ENCODE measurements around the gene MAGEF1.

Gene MAGEF1

DNA sequence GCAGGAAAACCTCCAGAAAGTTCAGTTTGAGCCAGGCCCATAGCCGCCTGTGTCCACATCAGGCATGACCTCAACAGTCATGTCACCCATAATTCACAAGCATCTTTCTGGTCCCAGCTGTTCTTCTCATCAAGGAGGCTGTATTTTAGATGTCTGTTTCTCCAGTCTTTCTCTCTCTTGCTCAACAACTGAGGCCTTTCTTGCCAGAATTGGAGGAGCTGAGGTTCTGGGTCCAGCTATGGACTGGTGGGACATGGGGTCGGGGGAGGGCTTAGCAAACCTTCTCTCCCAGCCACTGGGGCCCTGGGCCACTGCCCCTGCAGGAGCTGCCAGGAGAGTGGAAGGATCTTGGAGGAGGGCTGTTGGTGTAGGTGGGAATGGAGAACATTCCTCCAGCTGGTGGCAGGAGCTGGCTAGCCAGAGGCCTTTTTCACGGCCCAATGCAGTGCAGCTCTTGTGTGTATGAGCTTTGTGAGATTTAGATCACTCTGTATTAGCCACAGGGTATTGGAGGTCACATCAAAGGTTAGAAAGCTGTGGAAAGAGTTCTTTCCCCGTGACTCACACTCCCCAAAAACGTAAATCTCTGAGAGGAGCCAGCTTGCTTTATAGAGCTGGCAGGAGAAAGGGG, 23.5 kb downstream of the MAGEF1 start:
- no peak for DNase-seq

DNA sequence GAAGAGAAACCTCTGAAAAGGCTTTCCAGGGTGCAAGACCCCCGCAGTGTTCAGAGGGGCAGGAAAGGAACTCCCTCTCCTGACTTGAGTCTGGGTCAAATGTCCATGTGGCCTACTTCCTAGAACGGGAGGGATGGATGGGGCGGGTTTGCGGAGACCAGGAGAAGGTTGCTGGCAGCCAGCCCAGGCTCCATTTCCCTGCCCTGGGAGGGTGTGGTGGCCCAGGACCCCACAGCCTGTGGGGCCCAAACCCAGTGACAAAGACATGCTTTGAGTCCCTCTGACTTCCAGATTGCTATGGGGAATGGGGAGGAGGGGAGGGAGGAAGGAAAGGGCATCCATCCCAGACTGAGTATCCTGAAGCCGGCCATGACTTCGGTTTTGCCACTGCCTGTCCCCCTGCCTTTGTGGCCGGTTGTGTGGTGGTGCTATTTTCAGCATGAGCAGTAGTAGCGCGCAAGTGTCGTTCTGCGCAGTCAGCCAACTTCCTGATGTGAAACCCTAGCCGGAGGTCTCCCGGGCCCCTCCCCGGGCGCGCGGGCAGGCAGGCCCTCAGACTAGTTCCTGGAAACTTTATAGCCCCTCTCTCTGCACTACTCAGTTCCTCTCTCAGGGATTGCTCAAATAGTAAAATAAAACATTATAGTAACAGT, 24.4 kb downstream of the MAGEF1 start:
- DNase-seq: peak in 1 of 2 donors; percentile 82

DNA sequence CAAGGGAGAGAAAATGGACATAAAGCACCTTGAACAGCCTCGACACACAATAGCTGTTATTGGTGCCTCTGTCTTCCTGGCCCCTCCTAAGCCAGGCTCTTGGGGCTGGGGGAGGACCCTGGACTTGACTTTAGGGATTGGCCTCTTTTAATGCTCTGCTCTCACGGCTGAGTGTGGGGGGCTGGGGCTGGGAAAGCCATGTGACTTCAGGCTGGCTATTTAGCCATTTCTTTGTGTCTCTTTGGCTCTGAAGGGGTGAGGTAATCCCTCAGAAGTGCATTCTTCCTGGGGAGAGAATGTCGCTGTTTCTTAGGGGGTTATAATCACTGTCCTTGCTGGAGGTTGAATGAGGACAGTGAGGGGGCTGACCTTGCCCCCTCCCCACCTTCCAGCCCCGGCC, 26.2 kb downstream of the MAGEF1 start:
- DNase-seq: no peak

DNA sequence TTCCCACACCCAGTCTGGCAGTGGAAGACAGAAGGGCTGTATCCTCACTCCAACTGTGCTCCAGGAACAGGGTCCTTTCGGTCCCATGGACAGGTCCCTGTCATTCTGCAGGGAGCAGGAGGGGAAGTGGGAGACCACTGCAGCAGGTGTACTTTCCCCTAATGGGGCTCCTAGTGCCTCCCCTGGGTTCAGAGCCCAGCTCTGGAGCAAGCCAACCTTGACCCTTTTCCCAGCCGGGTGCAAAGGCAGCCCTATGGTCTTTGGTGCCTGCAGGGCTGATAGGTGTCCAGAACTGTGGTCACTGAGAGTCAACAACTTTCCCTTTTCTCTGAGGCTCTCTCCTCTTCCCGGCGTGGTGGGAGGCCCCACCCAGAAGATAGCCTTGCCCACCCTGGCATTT, 26.8 kb downstream of the MAGEF1 start:
- DNase-seq: no peak

DNA sequence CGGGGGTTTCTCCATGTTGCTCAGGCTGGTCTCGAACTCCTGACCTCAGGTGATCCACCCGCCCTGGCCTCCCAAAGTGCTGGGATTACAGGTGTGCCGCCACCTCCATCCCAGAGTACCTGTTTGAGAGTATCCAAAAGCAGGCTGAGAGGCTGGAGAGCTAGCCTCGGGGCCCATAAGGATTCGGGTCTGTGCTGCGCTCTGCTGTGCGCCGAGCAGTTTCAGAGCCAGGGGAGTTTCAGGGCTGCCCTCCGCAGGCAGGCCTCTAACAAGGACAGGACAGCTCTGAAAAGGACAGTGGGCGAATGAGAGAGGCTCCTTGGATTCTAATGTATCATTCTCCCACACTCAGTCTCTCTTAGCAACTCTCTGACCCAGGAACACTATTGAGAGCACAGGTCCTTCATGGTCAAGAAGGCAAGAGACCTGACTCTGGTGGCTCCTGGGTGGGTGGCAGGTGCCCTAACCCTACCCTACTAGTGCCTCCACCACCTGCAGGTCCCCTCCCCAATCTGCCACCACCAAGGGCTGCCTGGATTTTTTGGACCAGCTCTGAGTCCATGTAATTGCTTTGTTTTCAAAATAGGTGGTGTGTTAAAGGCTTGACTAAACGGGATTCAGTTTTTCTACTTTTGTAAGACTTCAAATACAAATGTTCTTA, 27.8 kb downstream of the MAGEF1 start:
- no peak for DNase-seq

DNA sequence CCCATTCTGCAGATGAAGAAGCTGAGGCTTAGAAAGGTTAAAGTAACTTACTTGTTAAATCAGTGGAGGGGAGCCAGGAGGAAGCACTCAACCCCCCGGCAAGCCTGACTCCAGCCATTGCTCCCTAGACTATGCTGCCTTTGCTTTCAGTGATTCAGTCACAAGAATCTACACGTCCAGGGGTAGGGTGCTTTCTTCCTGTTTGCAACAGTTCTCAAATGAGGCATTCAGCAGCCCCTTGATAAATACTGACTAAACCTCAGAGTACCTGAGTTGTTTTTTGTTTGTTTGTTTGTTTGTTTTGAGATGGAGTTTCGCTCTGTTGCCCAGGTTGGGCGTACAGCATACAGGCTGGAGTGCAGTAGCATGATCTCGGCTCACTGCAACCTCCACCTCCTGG, 28.6 kb downstream of the MAGEF1 start:
- no peak for DNase-seq

DNA sequence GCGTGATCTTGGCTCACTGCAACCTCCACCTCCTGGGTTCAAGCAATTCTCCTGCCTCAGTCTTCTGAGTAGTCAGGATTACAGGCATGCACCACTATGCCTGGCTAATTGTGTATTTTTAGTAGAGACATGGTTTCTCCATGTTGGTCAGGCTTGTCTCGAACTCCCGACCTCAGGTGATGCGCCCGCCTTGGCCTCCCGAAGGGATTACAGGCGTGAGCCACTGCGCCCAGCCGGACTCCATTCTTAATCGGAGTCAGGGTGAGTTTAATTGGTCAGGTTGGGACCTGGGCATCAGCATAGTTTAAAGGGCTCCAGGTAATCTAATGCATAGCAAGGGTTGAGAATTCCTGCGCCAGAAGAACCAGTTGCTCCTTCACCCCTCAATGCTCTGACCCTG, 29.2 kb downstream of the MAGEF1 start:
- no peak for DNase-seq

DNA sequence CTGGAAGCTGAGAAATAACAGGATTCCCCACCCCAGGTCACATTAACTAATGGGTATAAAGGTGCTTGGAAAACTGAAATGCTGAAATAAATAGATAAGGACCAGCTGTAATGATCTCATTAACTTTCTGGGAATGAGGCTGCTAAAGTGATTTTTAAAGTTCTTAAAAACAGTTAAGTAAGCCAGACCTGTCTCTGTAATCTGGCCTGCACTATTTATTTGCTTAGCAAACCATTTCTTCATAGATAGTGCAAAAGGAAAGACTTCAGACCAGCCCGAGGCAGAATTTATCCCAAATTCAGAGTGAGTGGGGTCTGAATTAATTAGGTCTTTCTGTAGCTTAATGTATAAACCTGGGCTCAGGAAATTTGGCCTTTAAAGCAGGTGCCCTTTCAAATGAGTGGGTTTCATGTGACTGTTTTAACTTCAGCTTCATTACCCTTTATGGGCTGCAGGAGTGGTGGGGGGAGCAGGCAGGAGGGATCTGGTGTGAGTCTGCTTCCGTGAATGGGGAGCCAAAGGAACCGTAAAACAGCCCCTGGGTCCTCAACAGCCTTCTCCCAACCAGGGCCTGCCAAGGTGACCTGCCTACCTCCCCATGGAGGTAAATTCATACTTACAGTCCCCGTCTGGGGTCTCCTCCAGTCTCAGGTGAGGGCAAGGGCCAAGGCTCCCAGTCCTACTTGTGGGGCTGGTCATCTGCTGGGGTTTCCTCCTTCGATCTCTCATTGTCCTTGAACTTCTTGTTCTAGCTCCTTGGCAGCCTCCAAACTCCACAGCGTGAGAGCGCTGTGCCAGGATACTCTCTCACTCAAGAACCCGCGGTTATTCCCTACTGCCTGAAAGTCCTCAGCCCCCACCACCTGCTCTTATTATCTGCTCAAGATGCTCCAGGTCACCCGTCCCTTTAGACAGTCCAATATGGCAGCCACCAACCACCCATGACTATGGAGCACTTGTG, 31.2 kb downstream of the MAGEF1 start:
- no peak for DNase-seq

DNA sequence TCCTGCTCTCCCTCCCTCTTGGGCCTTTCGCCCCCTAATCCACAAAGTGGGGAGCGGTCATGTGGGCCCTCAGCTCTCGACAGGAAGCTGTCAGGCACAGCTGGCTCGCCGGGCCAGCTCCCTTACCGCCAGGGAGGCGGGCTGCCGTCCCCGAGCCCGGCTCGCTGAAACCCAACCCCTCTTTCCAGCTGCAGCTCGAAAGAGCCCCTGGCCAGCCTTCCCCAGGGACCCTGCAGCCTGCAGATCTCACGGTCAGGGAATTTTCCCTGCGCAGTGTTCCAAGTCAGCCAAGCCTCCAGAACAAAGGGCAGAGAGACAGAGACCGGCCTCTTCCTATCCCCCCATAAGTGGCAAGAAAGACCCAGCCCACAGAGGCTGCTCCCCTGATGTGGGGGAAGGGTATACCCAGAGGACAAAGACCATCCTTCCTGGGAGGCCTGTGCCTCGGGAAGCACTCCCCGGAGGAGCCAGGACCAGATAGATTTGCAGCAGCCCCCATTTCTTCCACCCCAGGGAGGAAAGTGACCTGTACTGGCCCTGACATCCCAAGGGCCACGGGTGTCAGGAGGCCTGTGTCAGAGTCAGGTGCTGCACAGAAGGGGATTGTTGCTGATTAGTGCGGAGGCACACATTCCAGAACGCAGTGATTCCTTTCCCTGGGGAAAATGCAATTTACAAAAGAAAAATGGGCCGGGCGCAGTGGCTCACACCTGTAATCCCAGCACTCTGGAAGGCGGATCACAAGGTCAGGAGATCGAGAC, 32.6 kb downstream of the MAGEF1 start:
- no peak for DNase-seq

DNA sequence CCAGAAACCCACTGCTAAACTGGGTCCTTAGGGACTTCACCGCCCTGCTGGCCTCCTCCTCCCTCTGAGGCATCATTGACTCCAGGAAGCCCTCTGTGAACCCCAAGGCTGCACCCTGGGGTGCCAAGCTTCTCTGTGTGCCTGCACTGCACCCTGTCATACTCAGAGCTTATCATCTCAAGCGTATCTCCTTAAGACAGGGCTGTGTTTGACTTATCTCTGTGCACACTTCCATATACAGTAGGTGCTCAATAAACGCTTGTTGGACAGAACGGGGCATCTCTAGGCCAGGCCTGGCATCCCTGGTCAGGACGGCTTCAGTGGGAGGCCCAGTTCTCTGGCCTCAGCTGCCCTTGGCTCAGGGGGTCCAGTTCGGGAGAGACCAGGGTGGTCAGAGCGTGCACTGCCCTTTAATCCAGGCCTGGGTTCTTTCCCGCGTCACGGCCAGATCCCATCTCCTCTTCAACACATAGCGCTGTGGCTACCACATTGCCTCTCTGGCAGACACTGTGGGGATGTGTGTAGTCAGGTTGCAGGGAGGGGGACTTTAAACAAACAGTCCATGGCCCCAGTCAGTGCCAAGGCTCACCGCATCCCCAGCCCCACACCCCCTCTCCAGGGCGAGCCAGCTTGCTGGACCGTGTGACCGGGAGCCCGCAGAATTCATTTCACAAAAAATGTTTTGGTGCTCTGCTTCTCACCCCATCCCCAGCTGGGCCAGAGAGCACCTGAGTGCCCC, 33.4 kb downstream of the MAGEF1 start:
- no peak for DNase-seq

DNA sequence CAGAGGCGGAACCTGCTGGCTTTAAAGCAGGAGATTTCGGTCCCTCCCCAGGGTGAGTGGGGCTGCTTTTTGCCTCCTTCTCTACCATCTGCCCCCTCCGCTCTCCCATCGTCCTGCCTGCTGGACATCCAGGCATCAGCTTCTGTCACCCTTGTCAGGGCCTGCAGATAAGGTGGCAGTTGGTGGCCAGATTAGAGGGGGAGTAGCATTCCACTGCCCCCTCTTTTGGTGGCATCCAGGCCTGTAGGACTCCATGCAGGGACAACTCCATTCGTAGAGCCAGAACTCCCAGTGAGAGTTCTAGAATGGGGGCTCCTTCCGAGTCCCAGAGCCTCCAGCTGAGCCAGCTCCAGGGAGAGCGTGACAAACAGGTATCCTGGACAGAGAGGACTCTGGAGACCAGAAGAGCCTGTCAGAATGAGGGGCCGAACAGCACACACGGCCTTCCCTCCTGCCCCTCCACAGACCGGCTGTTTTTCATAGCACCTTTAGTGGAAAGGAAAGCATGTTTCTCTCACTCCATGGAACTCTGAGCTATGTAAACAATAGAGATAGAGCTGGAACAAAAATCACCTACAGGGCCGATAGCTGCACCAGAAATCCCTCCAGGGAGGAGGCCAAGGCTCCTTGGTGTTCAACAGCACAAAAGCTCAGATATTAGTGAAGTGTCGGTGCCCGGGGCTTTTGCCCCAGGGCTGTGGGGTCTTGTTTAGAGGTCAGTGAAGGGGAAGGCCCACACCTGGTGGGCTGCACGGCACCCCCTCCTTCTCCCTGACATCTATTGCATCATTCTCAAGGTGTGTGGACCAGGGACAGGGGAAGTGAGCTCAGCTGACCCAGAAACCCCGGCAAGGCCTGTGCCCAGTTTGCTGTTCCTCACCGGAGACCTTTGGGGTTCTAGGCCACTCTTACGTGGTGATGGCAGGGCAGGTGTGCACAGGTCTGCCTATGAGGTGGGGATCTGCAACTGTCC, 34.2 kb downstream of the MAGEF1 start:
- no peak for DNase-seq

DNA sequence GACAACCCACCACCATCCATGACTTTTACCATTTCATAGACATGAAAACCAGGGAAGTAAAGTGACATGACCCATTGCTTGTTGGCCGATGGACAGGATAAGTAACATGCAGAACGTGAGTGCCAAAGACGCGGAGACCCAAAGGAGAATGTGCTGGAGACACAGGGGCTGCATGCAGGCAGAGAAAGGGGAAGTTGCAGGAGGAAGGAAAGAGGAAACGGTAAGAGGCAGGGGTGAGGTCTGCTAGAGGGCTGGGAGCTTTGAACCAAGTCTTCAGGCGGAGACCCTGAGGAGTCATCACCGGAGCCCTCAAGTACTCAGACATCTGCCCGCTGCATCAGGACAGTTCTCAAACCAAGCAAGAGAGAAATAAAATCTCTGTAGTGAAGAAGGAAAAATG, 34.9 kb downstream of the MAGEF1 start:
- DNase-seq: peak; percentile 12 to 92

DNA sequence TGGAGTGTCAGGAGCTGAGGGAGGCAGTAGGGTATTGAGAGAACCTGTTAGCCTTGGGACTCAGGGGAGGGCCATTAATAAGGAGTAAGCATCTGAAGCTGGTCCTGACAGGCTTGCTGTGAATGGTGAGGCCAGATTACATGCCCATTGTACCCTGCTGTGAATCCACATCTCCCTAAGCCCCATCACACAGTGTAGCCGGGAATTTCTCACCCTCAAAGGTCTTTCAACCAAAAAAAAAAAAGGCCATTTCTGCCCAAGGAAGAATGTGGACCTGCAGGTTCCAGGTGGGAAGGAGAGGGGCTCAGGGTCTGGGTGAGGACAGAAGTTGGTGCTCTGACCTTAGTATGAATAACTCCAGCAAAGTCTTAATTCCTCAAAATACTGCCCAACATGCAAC, 37.2 kb downstream of the MAGEF1 start:
- no peak for DNase-seq

DNA sequence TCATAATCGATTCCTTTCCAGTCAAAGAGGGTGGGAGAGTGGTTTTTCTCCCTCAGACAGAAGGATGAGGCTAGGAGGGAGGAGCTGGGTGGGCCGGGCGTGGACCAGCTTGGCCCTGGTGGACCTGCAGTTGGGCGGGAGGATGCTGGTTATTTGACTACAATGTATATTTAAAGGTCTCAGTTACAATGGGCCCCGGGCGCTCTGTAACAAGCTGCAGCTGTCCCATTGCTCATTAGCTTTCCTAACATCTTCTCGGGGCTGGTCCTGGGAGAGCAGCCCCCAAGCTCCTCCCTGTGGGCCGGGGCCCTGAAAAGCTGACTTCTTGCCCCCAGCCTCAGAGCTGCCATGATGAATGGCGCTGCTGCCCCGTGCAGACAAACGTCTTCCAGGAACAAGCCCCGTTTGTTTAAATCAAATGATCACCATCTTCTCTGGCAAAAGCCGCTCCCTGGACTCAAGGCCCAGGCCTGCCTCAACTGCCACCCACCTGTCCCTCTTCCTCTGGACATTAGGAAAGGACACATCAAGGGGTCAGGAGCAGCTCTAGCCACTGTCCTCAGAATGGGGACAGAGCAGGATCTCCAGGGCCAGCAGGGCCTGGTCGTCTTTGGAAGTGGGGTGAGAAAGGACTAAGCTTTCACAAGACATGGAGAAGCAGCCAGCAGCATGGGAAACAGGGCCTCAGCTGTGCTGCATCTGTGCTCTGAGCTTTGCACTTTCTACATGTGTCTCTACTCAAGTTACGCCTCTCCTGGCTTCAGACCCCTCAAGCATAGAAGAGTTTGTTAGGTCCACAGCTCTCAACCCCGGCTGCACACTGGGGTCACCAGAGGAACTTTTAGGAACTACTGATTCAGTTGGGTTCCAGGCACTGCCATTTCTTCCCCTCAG, 38.6 kb downstream of the MAGEF1 start:
- no peak for DNase-seq

DNA sequence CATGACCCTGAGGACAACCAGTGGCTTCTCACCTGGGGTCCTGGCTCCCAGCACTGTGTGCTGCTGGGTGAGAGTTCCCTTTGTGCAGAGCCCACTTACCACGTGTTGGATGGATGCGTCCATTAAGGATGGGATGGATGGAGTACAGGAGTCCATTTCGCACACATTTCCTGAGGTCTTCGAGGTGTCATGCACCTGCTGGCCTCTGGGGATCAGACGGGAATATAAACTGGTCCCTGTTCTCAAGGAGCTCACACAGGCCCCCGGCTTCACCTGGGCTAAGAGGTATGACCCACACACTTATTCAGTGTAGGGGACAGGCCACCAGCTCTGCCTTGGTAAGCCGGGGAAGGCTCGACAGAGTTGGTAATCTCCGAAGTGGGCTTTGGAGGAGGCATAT, 39.5 kb downstream of the MAGEF1 start:
- no peak for DNase-seq

DNA sequence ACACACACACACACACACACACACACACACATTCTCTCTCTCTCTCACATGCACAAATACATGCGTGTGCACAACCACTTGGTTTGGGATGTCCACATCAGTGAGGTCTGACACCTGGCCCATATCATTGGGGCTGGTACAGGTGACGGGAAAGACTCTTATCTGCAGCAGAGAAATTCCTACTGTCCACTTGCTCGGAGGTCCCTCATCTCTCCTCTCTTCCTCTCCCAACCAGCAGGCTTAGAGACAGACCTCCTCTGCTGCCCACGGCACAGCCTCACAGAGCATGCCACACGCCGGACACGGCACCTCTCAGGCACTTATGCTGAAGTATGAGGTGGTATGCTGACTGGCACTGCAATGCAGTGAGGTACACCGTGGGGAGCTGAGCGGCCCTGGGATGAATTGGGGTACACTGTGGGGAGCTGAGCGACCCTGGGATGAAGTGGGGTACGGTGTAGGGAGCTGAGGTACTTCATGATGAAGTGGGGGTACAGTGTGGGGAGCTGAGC, 41.7 kb downstream of the MAGEF1 start:
- no peak for DNase-seq

DNA sequence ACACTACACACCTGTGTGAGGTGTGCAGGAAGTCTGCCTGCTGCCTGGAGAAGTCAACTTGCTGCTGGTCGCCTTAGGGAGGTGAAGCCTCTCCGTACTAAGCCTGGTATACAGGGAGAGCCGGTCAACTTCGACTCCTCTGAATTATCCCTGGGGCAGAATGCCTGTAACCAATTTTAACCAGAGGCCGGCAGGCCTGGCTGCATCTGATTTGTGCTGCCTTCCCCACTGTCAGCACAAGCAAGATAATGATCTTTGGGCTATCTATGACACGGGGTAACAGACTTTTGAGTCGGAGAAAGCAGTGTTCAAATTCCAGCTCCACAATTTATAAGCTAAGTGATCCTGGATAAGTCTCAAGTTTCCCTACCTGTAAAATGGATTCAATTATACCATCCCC, 42.3 kb downstream of the MAGEF1 start:
- no peak for DNase-seq

DNA sequence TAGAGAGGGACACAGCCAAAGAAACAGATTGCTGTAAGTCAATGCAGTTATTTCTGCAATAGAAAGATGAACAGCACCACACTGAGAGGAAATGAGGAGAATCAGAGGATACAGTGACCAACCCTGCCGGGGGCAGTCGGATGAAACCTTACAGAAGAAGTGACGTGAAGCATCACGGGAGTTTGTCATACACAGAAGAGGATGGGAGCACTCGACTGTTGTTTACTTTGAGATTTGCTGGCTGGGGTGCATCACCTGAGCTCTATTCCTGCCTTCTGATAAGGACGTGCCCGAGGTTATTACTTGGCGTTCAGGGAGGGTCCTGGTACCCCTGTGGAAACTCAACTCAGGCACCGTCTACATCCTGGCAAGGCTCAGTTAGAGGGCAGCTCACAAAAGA, 45.4 kb downstream of the MAGEF1 start:
- no peak for DNase-seq

DNA sequence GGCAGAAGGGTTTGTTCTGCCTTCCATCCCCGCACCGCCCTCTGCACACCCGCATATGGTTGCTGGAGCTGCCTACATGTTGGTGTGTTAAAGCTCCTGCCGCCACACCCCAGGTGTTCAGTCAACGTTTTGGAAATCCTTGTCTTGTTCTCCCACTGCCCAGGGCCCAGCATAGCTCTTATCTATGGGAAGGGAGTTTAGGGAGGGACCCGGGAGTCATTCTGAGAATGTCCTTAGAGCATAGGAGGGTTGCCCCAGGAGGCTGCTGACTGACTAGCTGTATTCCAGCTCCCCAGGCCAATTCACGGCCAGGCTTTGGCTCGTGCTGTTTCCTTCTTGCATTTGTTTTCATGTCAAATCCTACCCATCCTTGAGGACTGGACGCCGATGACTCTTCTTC, 46.8 kb downstream of the MAGEF1 start:
- no peak for DNase-seq

Data from bone marrow (tissue), 2 donors.